ENCODE results near the gene KIF16B. TPM values are rescaled to one million over a fixed set of nuclear protein-coding genes. Genes with fewer than 3 reads are reported as not detected.
"Not testable (repeated sequence)": the region's sequence is repeated elsewhere in the genome, so short reads cannot be mapped to it uniquely, and the experiment has no call there.

The KIF16B gene
- total RNA-seq, 1 donor from 2014 or later = 9.4 TPM

GRCh38 chr20:16444057-16444777 is 129.0 kb downstream of the KIF16B start:
- Mint-ChIP-seq H3K4me1 (no peaks in the 10 kb centered on the region), H3K27me3 (ENCODE audit: low read depth) (no peaks in the 10 kb centered on the region), H3K36me3 (ENCODE audit: low read depth) (peaks cover 15% of the 10 kb centered on the region), H3K27ac (ENCODE audit: unreplicated experiment) (no peak overlapping the region), H3K4me3 (no peak overlapping the region), H3K9me3 (peaks cover 10% of the 10 kb centered on the region)
- TF ChIP-seq CTCF (conservative IDR thresholded peaks at IDR 0.05) = no peak
- DNase-seq (ENCODE audit: low read depth, low spot score) = no peak

- H3K36me3 Mint-ChIP-seq (ENCODE audit: low read depth) = peaks cover 21% of the 10 kb centered on the region
- no peak overlapping the region for H3K4me3 Mint-ChIP-seq
- H3K4me1 Mint-ChIP-seq = no peaks in the 10 kb centered on the region
- no peak for DNase-seq (ENCODE audit: low read depth, low spot score)
- H3K27ac Mint-ChIP-seq (ENCODE audit: unreplicated experiment) = no peak overlapping the region
- H3K9me3 Mint-ChIP-seq = peaks cover 19% of the 10 kb centered on the region
- no peaks in the 10 kb centered on the region for H3K27me3 Mint-ChIP-seq (ENCODE audit: low read depth)
- TF ChIP-seq CTCF (conservative IDR thresholded peaks at IDR 0.05) = no peak
Measured at GRCh38 chr20:16441546-16442164, 131.6 kb downstream of the KIF16B start.

GRCh38 chr20:16440686-16441085 is 132.6 kb downstream of the KIF16B start:
- Mint-ChIP-seq H3K9me3 (peaks cover 25% of the 10 kb centered on the region), H3K4me1 (no peaks in the 10 kb centered on the region), H3K36me3 (ENCODE audit: low read depth) (peaks cover 27% of the 10 kb centered on the region), H3K4me3 (no peak overlapping the region), H3K27ac (ENCODE audit: unreplicated experiment) (no peak overlapping the region), H3K27me3 (ENCODE audit: low read depth) (no peaks in the 10 kb centered on the region)
- DNase-seq (ENCODE audit: low read depth, low spot score) = no peak
- TF ChIP-seq CTCF (conservative IDR thresholded peaks at IDR 0.05) = no peak

- Mint-ChIP-seq H3K36me3 (ENCODE audit: low read depth) (peaks cover 34% of the 10 kb centered on the region), H3K9me3 (peaks cover 28% of the 10 kb centered on the region)
- DNase-seq (ENCODE audit: low read depth, low spot score); H3K27ac Mint-ChIP-seq (ENCODE audit: unreplicated experiment); H3K27me3 Mint-ChIP-seq (ENCODE audit: low read depth); H3K4me1 Mint-ChIP-seq; H3K4me3 Mint-ChIP-seq: not testable (repeated sequence)
Measured at GRCh38 chr20:16439540-16439939, 133.7 kb downstream of the KIF16B start.

GRCh38 chr20:16438100-16438499 is 135.1 kb downstream of the KIF16B start:
- Mint-ChIP-seq H3K27ac (ENCODE audit: unreplicated experiment) (no peak overlapping the region), H3K4me3 (no peak overlapping the region), H3K27me3 (ENCODE audit: low read depth) (no peaks in the 10 kb centered on the region), H3K9me3 (peaks cover 30% of the 10 kb centered on the region), H3K4me1 (no peaks in the 10 kb centered on the region), H3K36me3 (ENCODE audit: low read depth) (peaks cover 34% of the 10 kb centered on the region)
- no peak for TF ChIP-seq CTCF (conservative IDR thresholded peaks at IDR 0.05)
- no peak for DNase-seq (ENCODE audit: low read depth, low spot score)

GRCh38 chr20:16437387-16437996 is 135.8 kb downstream of the KIF16B start:
- Mint-ChIP-seq H3K27me3 (ENCODE audit: low read depth) (no peaks in the 10 kb centered on the region), H3K9me3 (peaks cover 30% of the 10 kb centered on the region), H3K36me3 (ENCODE audit: low read depth) (peaks cover 34% of the 10 kb centered on the region), H3K27ac (ENCODE audit: unreplicated experiment) (no peak overlapping the region), H3K4me1 (no peaks in the 10 kb centered on the region), H3K4me3 (no peak overlapping the region)
- no peak for TF ChIP-seq CTCF (conservative IDR thresholded peaks at IDR 0.05)
- no peak for DNase-seq (ENCODE audit: low read depth, low spot score)
